Gastrocnemius medialis (tissue), 4 donors: ENCODE results near the gene CAPZB. TPM values are rescaled to one million over a fixed set of nuclear protein-coding genes. Genes with fewer than 3 reads are reported as not detected.
A peak's percentile ranks its signal among the peaks of the same experiment; 100 is the strongest.

Experiments
- ATAC-seq, 2 donors: fragments of 150-250 bp; one replicate each; pipeline ENCODE4 v1.9.1; 2016
- DNase-seq, 2 donors: peaks; one replicate each; pipeline ENCODE4 v3.0.0-alpha.2; 2019
- H3K27ac ChIP-seq, 4 donors: fragments of 200-600 bp; sonication (generic); 1 replicate in 1 of 4; 2 replicates in 3 of 4; pipeline ENCODE4 v1.5.1; 2016 to 2018; ENCODE audit warnings: mild to moderate bottlenecking in 2 of 4, moderate library complexity in 1 of 4
- H3K27me3 ChIP-seq, 3 donors: fragments of 200-600 bp; sonication (generic) in 2 of 3; 1 replicate in 1 of 3; 2 replicates in 2 of 3; pipeline versions ENCODE4 v1.5.1 to v1.6.0; 2016 to 2019; ENCODE audit warnings: mild to moderate bottlenecking in 1 of 3, moderate library complexity in 1 of 3
- H3K36me3 ChIP-seq, 2 donors: fragments of 200-600 bp; sonication (generic) in 1 of 2; one replicate each; pipeline ENCODE4 v1.5.1; 2017 to 2018
- H3K4me1 ChIP-seq, 2 donors: fragments of 200-600 bp; sonication (generic) in 1 of 2; one replicate each; pipeline ENCODE4 v1.5.1; 2016 to 2017; ENCODE audit warnings: mild to moderate bottlenecking in 2 of 2
- H3K4me3 ChIP-seq, 4 donors: fragments of 200-600 bp; sonication (generic) in 3 of 4; 1 replicate in 1 of 4; 2 replicates in 3 of 4; pipeline ENCODE4 v1.5.1; 2016 to 2019; ENCODE audit warnings: mild to moderate bottlenecking in 2 of 4
- H3K9me3 ChIP-seq, 3 donors: fragments of 200-600 bp; sonication (generic) in 2 of 3; 1 replicate in 1 of 3; 2 replicates in 2 of 3; pipeline ENCODE4 v1.5.1; 2016 to 2019
- CTCF ChIP-seq, 5 experiments: fragments of 450-650 bp in 3 of 5; fragments of 200-600 bp in 2 of 5; sonication (generic) in 2 of 5; IDR thresholded peaks in 4 of 5; conservative IDR thresholded peaks in 1 of 5; 1 replicate in 4 of 5; 2 replicates in 1 of 5; pipeline ENCODE4 v1.5.1; 2016 to 2019; ENCODE audit warnings: antibody characterized with exemption in 5 of 5, mild to moderate bottlenecking in 3 of 5, moderate library complexity in 3 of 5
- POLR2A ChIP-seq, 2 donors: fragments of 450-650 bp; IDR thresholded peaks; one replicate each; pipeline ENCODE4 v1.6.1; 2017; ENCODE audit warnings: antibody characterized with exemption in 2 of 2, mild to moderate bottlenecking in 2 of 2, moderate library complexity in 2 of 2
- in situ Hi-C, 4 donors: fragments of 200-750 bp; cut with MboI; loops; one replicate each; pipeline versions ENCODE4 v1.15.0 to v1.8.0; 2017; ENCODE audit warnings: low sequenced_read_pairs in 4 of 4
- intact Hi-C: fragments of 100-400 bp; cut with DNase I; formaldehyde crosslinking; loops from one replicate; pipeline ENCODE4 v1.15.1; 2023; ENCODE audit warnings: low total_unique reads
- total RNA-seq, 4 donors: library from RNA; depleted of rRNA; stranded (reverse); fragments of >200 nt; gene quantifications; one replicate each; pipeline versions ENCODE4 v1.1.0 to v1.2.3, GENCODE V29; 2016

CAPZB gene
- total RNA-seq, 4 donors from 2014 or later = 48.6 to 93.8 (median 74.9) TPM

- intact Hi-C loops = no loop called here
- Histone ChIP-seq H3K4me3 (no peak overlapping the region), H3K27ac (peak overlapping the region in 3 of 4 donors; percentile 71 to 82 (median 80)), H3K36me3 (no peaks in the 10 kb centered on the region), H3K4me1 (peaks cover 85 to 89% of the 10 kb centered on the region in 2 donors), H3K9me3 (no peaks in the 10 kb centered on the region), H3K27me3 (no peaks in the 10 kb centered on the region)
- DNase-seq (no peak), ATAC-seq (no peak)
- TF ChIP-seq POLR2A (IDR thresholded peaks at IDR 0.05) (no peak), CTCF (IDR thresholded peaks at IDR 0.05 in 4 of 5, conservative IDR thresholded peaks at IDR 0.05 in 1 of 5) (no peak)
- in situ Hi-C loops = no loop called here
Measured at GRCh38 chr1:19416145-19416544, 69.2 kb downstream of the CAPZB start.

- no peaks in the 10 kb centered on the region for H3K9me3 ChIP-seq
- peak; percentile 94 to 95 for ATAC-seq
- no peaks in the 10 kb centered on the region for H3K36me3 ChIP-seq
- peak overlapping the region; percentile 61 to 82 (median 76) for H3K27ac ChIP-seq
- peaks cover 70 to 74% of the 10 kb centered on the region in 2 donors for H3K4me1 ChIP-seq
- intact Hi-C loops (loop anchor here (2.0 kb wide), 1 partner anchor 22 kb away; no protein-coding TSS in a partner anchor), in situ Hi-C loops (no loop called here)
- peak; percentile 71 to 73 for DNase-seq
- TF ChIP-seq CTCF (IDR thresholded peaks at IDR 0.05 in 4 of 5, conservative IDR thresholded peaks at IDR 0.05 in 1 of 5) (no peak), POLR2A (IDR thresholded peaks at IDR 0.05) (no peak)
- H3K27me3 ChIP-seq = no peaks in the 10 kb centered on the region
- peak overlapping the region in 1 of 4 donors; percentile 4 for H3K4me3 ChIP-seq
Measured at GRCh38 chr1:19414515-19415121, 70.7 kb downstream of the CAPZB start.

GRCh38 chr1:19413999-19414398 lies 71.3 kb downstream of the CAPZB start:
- H3K9me3 ChIP-seq = no peaks in the 10 kb centered on the region
- in situ Hi-C loops = no loop called here
- H3K27ac ChIP-seq = peak overlapping the region; percentile 61 to 82 (median 76)

GRCh38 chr1:19412654-19413053 lies 72.7 kb downstream of the CAPZB start:
- intact Hi-C loops = no loop called here
- Histone ChIP-seq H3K4me3 (no peak overlapping the region), H3K36me3 (no peaks in the 10 kb centered on the region), H3K27me3 (no peaks in the 10 kb centered on the region), H3K4me1 (peaks cover 55 to 57% of the 10 kb centered on the region in 2 donors), H3K9me3 (no peaks in the 10 kb centered on the region), H3K27ac (peak overlapping the region in 2 of 4 donors; percentile 71 to 80)
- DNase-seq = no peak
- in situ Hi-C loops = no loop called here
- no peak for TF ChIP-seq POLR2A (IDR thresholded peaks at IDR 0.05)
- no peak for TF ChIP-seq CTCF (IDR thresholded peaks at IDR 0.05 in 4 of 5, conservative IDR thresholded peaks at IDR 0.05 in 1 of 5)
- no peak for ATAC-seq

More at GRCh38 chr1:19413999-19414398, 71.3 kb downstream of the CAPZB start:
- no peak for TF ChIP-seq CTCF (IDR thresholded peaks at IDR 0.05 in 4 of 5, conservative IDR thresholded peaks at IDR 0.05 in 1 of 5)
- no peak for TF ChIP-seq POLR2A (IDR thresholded peaks at IDR 0.05)
- Histone ChIP-seq H3K27me3 (no peaks in the 10 kb centered on the region), H3K36me3 (no peaks in the 10 kb centered on the region), H3K4me3 (peak overlapping the region in 1 of 4 donors; percentile 4), H3K4me1 (peaks cover 68% of the 10 kb centered on the region in 2 donors)
- peak; percentile 25 to 40 for ATAC-seq
- DNase-seq = no peak
- intact Hi-C loops = loop anchor here (2.0 kb wide), 1 partner anchor 23 kb away; no protein-coding TSS in a partner anchor
